SK-N-SH (cell line): ENCODE results near the gene ICOSLG. TPM values are rescaled to one million over a fixed set of nuclear protein-coding genes. Genes with fewer than 3 reads are reported as not detected.

Experiments
- CTCF ChIA-PET: fragments of 300-600, 350-600 bp; formaldehyde crosslinking; extraction: SDS; loops from one replicate; lab custom pipeline; 2021; lab: Yijun Ruan, JAX
- POLR2A ChIA-PET: fragments of 350-600 bp; sonication (Branson Sonifier 250); formaldehyde crosslinking; extraction: SDS; loops from one replicate; lab custom pipeline; 2020; ENCODE audit warnings: antibody characterized with exemption, inconsistent platforms; lab: Yijun Ruan, JAX
- DNase-seq: peaks from one replicate; pipeline ENCODE4 v3.0.0; 2012
- H2AFZ ChIP-seq: fragments of 200-600 bp; sonication (generic); 2 replicates; pipeline ENCODE4 v1.8.1; 2016; ENCODE audit warnings: antibody characterized with exemption, mild to moderate bottlenecking, low read depth
- H3F3A ChIP-seq: fragments of 200-600 bp; sonication (generic); replicated peaks from 2 replicates; pipeline ENCODE3; 2016; ENCODE audit warnings: antibody characterized with exemption, mild to moderate bottlenecking; ENCODE audit not compliant: insufficient read depth
- H3K27ac ChIP-seq, 2 experiments: fragments of 200-500 bp in 1 of 2; fragments of 200-600 bp in 1 of 2; sonication (Bioruptor generic) in 1 of 2; sonication (generic), shearing (Covaris generic) in 1 of 2; 2 replicates each; pipeline versions ENCODE4 v1.5.1 to v1.6.1; 2014 to 2016; ENCODE audit warnings: low read depth in 2 of 2, inconsistent platforms in 1 of 2, low read length in 1 of 2, mild to moderate bottlenecking in 1 of 2, mixed read lengths in 1 of 2
- H3K27me3 ChIP-seq: fragments of 200-600 bp; sonication (generic), shearing (Covaris generic); 2 replicates; pipeline ENCODE4 v1.6.1; 2016; ENCODE audit warnings: mixed run types; ENCODE audit not compliant: insufficient read depth
- H3K36me3 ChIP-seq, 2 experiments: fragments of 200-500 bp in 1 of 2; fragments of 200-600 bp in 1 of 2; sonication (Bioruptor generic) in 1 of 2; sonication (generic) in 1 of 2; replicated peaks in 1 of 2; 2 replicates each; pipeline versions ENCODE3 to v1.5.1; 2014 to 2016; ENCODE audit warnings: low read length in 1 of 2, mild to moderate bottlenecking in 1 of 2; ENCODE audit not compliant: insufficient read depth in 2 of 2, control insufficient read depth in 1 of 2
- H3K4me1 ChIP-seq, 2 experiments: fragments of 200-500 bp in 1 of 2; fragments of 200-600 bp in 1 of 2; sonication (Bioruptor generic) in 1 of 2; sonication (generic), shearing (Covaris generic) in 1 of 2; 2 replicates each; pipeline versions ENCODE4 v1.5.1 to v1.6.1; 2014 to 2016; ENCODE audit warnings: low read depth in 1 of 2, low read length in 1 of 2, mixed run types in 1 of 2; ENCODE audit not compliant: insufficient read depth in 2 of 2, control insufficient read depth in 1 of 2
- H3K4me2 ChIP-seq: fragments of 200-600 bp; sonication (generic), shearing (Covaris generic); 2 replicates; pipeline ENCODE4 v1.6.1; 2017; ENCODE audit warnings: mixed run types
- H3K4me3 ChIP-seq, 2 experiments: fragments of 200-500 bp in 1 of 2; fragments of 200-600 bp in 1 of 2; sonication (Bioruptor generic) in 1 of 2; sonication (generic), shearing (Covaris generic) in 1 of 2; 2 replicates each; pipeline versions ENCODE4 v1.5.1 to v1.8.1; 2014 to 2016; ENCODE audit warnings: low read depth in 2 of 2, inconsistent platforms in 1 of 2, low read length in 1 of 2, mild to moderate bottlenecking in 1 of 2, mixed read lengths in 1 of 2, moderate library complexity in 1 of 2
- H3K79me2 ChIP-seq: fragments of 200-600 bp; sonication (generic); 2 replicates; pipeline ENCODE4 v1.8.1; 2017; ENCODE audit warnings: mild to moderate bottlenecking; ENCODE audit not compliant: insufficient read depth
- H3K9ac ChIP-seq: fragments of 200-600 bp; sonication (generic); 2 replicates; pipeline ENCODE4 v1.6.1; 2017; ENCODE audit warnings: mixed run types
- H3K9me2 ChIP-seq: fragments of 200-600 bp; sonication (generic); 2 replicates; pipeline ENCODE4 v1.6.1; 2017; ENCODE audit warnings: mixed run types
- H3K9me3 ChIP-seq: fragments of 200-600 bp; sonication (generic); 2 replicates; pipeline ENCODE4 v1.6.1; 2017; ENCODE audit warnings: mixed run types, mild to moderate bottlenecking, moderate library complexity
- H4K20me1 ChIP-seq: fragments of 200-600 bp; sonication (generic); 2 replicates; pipeline ENCODE4 v1.6.1; 2017; ENCODE audit warnings: mild to moderate bottlenecking, mixed run types; ENCODE audit not compliant: insufficient read depth
- CTCF ChIP-seq: fragments of 200-600 bp; sonication (generic); IDR thresholded peaks from 2 replicates; pipeline ENCODE4 v1.6.1; 2017; ENCODE audit warnings: antibody characterized with exemption, mild to moderate bottlenecking, moderate library complexity
- ELF1 ChIP-seq: IDR thresholded peaks from 2 replicates; pipeline ENCODE4 v1.4.0; 2012
- EP300 ChIP-seq, 2 experiments: IDR thresholded peaks; 2 replicates each; pipeline versions ENCODE4 v1.4.0 to v1.6.1; 2012; ENCODE audit warnings: borderline replicate concordance in 1 of 2, low read depth in 1 of 2, low read length in 1 of 2
- FOXJ3 ChIP-seq: sonication (generic); formaldehyde crosslinking; IDR thresholded peaks from 2 replicates; pipeline ENCODE4 v1.5.1; 2020; ENCODE audit warnings: mild to moderate bottlenecking, missing genetic modification reagents
- FOXM1 ChIP-seq: IDR thresholded peaks from 2 replicates; pipeline ENCODE4 v1.4.0; 2012; ENCODE audit warnings: low read depth, mild to moderate bottlenecking
- GABPA ChIP-seq: IDR thresholded peaks from 2 replicates; pipeline ENCODE4 v1.4.0; 2012; ENCODE audit warnings: low read depth, mild to moderate bottlenecking
- JUND ChIP-seq: IDR thresholded peaks from 2 replicates; pipeline ENCODE4 v1.4.0; 2012
- MAX ChIP-seq: IDR thresholded peaks from 2 replicates; pipeline ENCODE4 v1.4.0; 2012; ENCODE audit warnings: low read depth
- MEF2A ChIP-seq: IDR thresholded peaks from 2 replicates; pipeline ENCODE4 v1.4.0; 2012; ENCODE audit warnings: low read depth, borderline replicate concordance
- MXI1 ChIP-seq: IDR thresholded peaks from 2 replicates; pipeline ENCODE4 v1.6.1; 2012; ENCODE audit warnings: mild to moderate bottlenecking, low read depth, low read length, improper control_type of control experiment
- NRF1 ChIP-seq: IDR thresholded peaks from 2 replicates; pipeline ENCODE4 v1.6.1; 2012; ENCODE audit warnings: low read depth, mild to moderate bottlenecking, low read length
- PBX3 ChIP-seq: IDR thresholded peaks from 2 replicates; pipeline ENCODE4; 2012
- POLR2AphosphoS5 ChIP-seq: IDR thresholded peaks from 2 replicates; pipeline ENCODE4 v1.6.1; 2012; ENCODE audit warnings: low read depth, low read length
- RAD21 ChIP-seq: IDR thresholded peaks from 2 replicates; pipeline ENCODE4 v1.6.1; 2012; ENCODE audit warnings: mild to moderate bottlenecking, low read length
- RCOR1 ChIP-seq: fragments of 150-350 bp; IDR thresholded peaks from 2 replicates; pipeline ENCODE4 v1.6.1; 2017; ENCODE audit warnings: antibody characterized with exemption, low read length
- REST ChIP-seq: IDR thresholded peaks from 2 replicates; pipeline ENCODE4 v1.6.1; 2012; ENCODE audit warnings: mild to moderate bottlenecking, low read depth, low read length, moderate library complexity
- RFX5 ChIP-seq: IDR thresholded peaks from 2 replicates; pipeline ENCODE4 v1.6.1; 2012; ENCODE audit warnings: mild to moderate bottlenecking, improper control_type of control experiment, low read length
- SIN3A ChIP-seq: IDR thresholded peaks from 2 replicates; pipeline ENCODE4 v1.6.1; 2012; ENCODE audit warnings: low read depth, mild to moderate bottlenecking, low read length, moderate library complexity, borderline replicate concordance
- SMC3 ChIP-seq: IDR thresholded peaks from 2 replicates; pipeline ENCODE4 v1.6.1; 2012; ENCODE audit warnings: low read depth, low read length, improper control_type of control experiment
- TAF1 ChIP-seq: IDR thresholded peaks from 2 replicates; pipeline ENCODE4 v1.6.1; 2012; ENCODE audit warnings: low read depth, mild to moderate bottlenecking, low read length, moderate library complexity, borderline replicate concordance
- TCF12 ChIP-seq: IDR thresholded peaks from 2 replicates; pipeline ENCODE4 v1.4.0; 2012
- TEAD4 ChIP-seq: IDR thresholded peaks from 2 replicates; pipeline ENCODE4 v1.4.0; 2012; ENCODE audit warnings: mild to moderate bottlenecking, borderline replicate concordance; ENCODE audit not compliant: insufficient read depth
- YY1 ChIP-seq: IDR thresholded peaks from 2 replicates; pipeline ENCODE4 v1.4.0; 2012; ENCODE audit warnings: low read depth, mild to moderate bottlenecking
- WGBS: methylation state at CpG from one replicate; pipeline ENCODE4 v1.1.6; 2017; ENCODE audit warnings: low lambda C conversion rate; 5-methylcytosine and 5-hydroxymethylcytosine counted together
- polyA plus RNA-seq, 3 experiments: library from polyadenylated mRNA; depleted of rRNA; stranded (reverse); fragments of >200 nt; gene quantifications; 2 replicates each; pipeline ENCODE4 v1.2.3, GENCODE V29; 2012

Gene ICOSLG
- polyA plus RNA-seq, 1 of the 3 experiments (the other 2 are of a cell fraction): 0.43 TPM

GRCh38 chr21:44279354-44280260, 38.9 kb upstream of the ICOSLG start:
- Histone ChIP-seq H3K79me2 (no peaks in the 10 kb centered on the region), H3K4me3 (no peak overlapping the region), H3F3A (no peaks in the 10 kb centered on the region), H2AFZ (no peak overlapping the region), H3K36me3 (no peaks in the 10 kb centered on the region), H3K27ac (no peak overlapping the region), H3K27me3 (peaks cover 5% of the 10 kb centered on the region; the same call in 1 of the 2 replicates), H3K9me2 (no peaks in the 10 kb centered on the region), H3K9ac (no peak overlapping the region), H4K20me1 (no peaks in the 10 kb centered on the region), H3K4me2 (no peak overlapping the region)
- CTCF ChIA-PET: no interaction called here
- no peak for DNase-seq
- 78% methylated on average over 16 of the region's 19 CpGs for WGBS
- POLR2A ChIA-PET: no interaction called here
- no peak for TF ChIP-seq GABPA
- TF ChIP-seq SIN3A: no peak
- no peak for TF ChIP-seq FOXJ3
- TF ChIP-seq MEF2A: no peak
- TF ChIP-seq EP300 (IDR thresholded peaks at IDR 0.05; ENCODE audit: borderline replicate concordance in 1 of 2, low read depth in 1 of 2, low read length in 1 of 2): no peak
- no peak for TF ChIP-seq REST
- TF ChIP-seq, all 33 proteins: peak for 0
- H3K9me3 ChIP-seq: no peaks in the 10 kb centered on the region
- no peaks in the 10 kb centered on the region; a peak in 1 of 4 replicates for H3K4me1 ChIP-seq

- no peak overlapping the region for H3K27ac ChIP-seq
- no peaks in the 10 kb centered on the region for H3K36me3 ChIP-seq
- H3K9me3 ChIP-seq: no peaks in the 10 kb centered on the region
- CTCF ChIA-PET: interaction anchor here (3.0 kb wide), 1 partner anchor 23 kb away, joined by 14 read pairs; no protein-coding TSS in a partner anchor
- H3K79me2 ChIP-seq: no peaks in the 10 kb centered on the region
- H3K4me3 ChIP-seq: no peak overlapping the region
- no peaks in the 10 kb centered on the region; a peak in 1 of 4 replicates for H3K4me1 ChIP-seq
- DNase-seq: no peak
- TF ChIP-seq TAF1: no peak
- TF ChIP-seq GABPA: no peak
- no peak for TF ChIP-seq ELF1
- no peak for TF ChIP-seq SIN3A
- TF ChIP-seq TCF12: no peak
- no peak for TF ChIP-seq MAX
- no peak for TF ChIP-seq FOXM1
- no peak for TF ChIP-seq SMC3
- no peak for TF ChIP-seq CTCF
- TF ChIP-seq POLR2AphosphoS5: no peak
- no peak for TF ChIP-seq RAD21
- TF ChIP-seq FOXJ3: no peak
- TF ChIP-seq YY1: no peak
- TF ChIP-seq MXI1: no peak
- TF ChIP-seq JUND: no peak
- no peak for TF ChIP-seq TEAD4
- TF ChIP-seq RCOR1: no peak
- TF ChIP-seq PBX3: no peak
- TF ChIP-seq NRF1: no peak
- no peak for TF ChIP-seq RFX5
- TF ChIP-seq, all 33 proteins: peak for 0
- H3K9ac ChIP-seq: no peak overlapping the region
- H2AFZ ChIP-seq: no peak overlapping the region
- no peak overlapping the region for H3K4me2 ChIP-seq
- no peaks in the 10 kb centered on the region for H3F3A ChIP-seq
- 0 out of 2 replicates have a peak, but pooled peaks cover 5% of the 10 kb centered on the region for H3K27me3 ChIP-seq
- H3K9me2 ChIP-seq: no peaks in the 10 kb centered on the region
- no peaks in the 10 kb centered on the region for H4K20me1 ChIP-seq
- POLR2A ChIA-PET: no interaction called here
- 21% methylated on average over 5 of the region's 5 CpGs for WGBS
Observed at GRCh38 chr21:44275041-44275440, 34.3 kb upstream of the ICOSLG start.
